Keratinocyte (primary cell): Measurements from ENCODE around the gene PACS2.

Experiments used
- EZH2 ChIP-seq: IDR thresholded peaks from one replicate; pipeline ENCODE4 v1.6.1; 2012; ENCODE audit warnings: inconsistent platforms, mild to moderate bottlenecking, low read length, moderate library complexity
- TF ChIP-seq, protein P1 (sequence below), 3 experiments: IDR thresholded peaks in 1 of 3; conservative IDR thresholded peaks in 1 of 3; optimal IDR thresholded peaks in 1 of 3; 2 replicates in 2 of 3; 3 replicates in 1 of 3; pipeline versions ENCODE3 to v1.5.1; 2011; ENCODE audit warnings: low read length in 3 of 3, mild to moderate bottlenecking in 3 of 3, moderate library complexity in 2 of 3, control low read depth in 1 of 3, inconsistent platforms in 1 of 3; ENCODE audit not compliant: insufficient read depth in 2 of 3; ENCODE audit errors: extremely low read depth in 1 of 3

DNA sequence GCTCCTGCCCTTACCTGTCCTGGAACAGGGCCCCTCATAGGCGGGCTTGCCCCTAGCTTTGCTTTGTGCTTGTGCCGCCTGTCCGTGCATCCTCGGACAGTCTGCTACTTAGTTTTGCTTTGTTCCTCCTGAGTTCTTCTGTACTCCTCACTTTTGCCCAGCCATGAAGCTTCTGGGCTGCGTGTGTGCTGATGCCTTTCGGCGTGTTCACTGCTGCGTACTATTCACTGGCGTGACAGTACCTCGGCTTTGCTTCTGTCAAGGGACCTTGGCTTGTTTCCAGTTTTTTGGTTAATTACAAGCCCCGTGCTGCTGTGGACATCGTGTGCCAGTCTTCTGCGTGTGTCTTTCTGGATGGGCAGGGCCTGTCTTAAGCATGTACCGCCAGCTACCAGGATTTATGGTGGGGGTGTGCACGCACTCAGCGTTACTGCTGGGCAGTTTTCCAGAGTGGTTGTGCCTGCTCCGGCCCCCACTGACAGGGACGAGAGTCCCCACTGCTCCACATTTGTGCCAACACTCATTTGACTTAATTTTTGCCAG, 2.5 kb downstream of the PACS2 start:
- TF ChIP-seq, protein P1, sequence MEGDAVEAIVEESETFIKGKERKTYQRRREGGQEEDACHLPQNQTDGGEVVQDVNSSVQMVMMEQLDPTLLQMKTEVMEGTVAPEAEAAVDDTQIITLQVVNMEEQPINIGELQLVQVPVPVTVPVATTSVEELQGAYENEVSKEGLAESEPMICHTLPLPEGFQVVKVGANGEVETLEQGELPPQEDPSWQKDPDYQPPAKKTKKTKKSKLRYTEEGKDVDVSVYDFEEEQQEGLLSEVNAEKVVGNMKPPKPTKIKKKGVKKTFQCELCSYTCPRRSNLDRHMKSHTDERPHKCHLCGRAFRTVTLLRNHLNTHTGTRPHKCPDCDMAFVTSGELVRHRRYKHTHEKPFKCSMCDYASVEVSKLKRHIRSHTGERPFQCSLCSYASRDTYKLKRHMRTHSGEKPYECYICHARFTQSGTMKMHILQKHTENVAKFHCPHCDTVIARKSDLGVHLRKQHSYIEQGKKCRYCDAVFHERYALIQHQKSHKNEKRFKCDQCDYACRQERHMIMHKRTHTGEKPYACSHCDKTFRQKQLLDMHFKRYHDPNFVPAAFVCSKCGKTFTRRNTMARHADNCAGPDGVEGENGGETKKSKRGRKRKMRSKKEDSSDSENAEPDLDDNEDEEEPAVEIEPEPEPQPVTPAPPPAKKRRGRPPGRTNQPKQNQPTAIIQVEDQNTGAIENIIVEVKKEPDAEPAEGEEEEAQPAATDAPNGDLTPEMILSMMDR (optimal IDR thresholded peaks at IDR 0.05 in 1 of 3, IDR thresholded peaks at IDR 0.05 in 1 of 3, conservative IDR thresholded peaks at IDR 0.05 in 1 of 3; ENCODE audit: extremely low read depth in 1 of 3, insufficient read depth in 2 of 3, low read length in 3 of 3), result no peak
- no peak for TF ChIP-seq EZH2
